ENCODE data around the gene ZNF618.

The ZNF618 gene

GRCh38 chr9:114051706-114052105, 175.6 kb downstream of the ZNF618 start:
- Mint-ChIP-seq H3K36me3 (no peaks in the 10 kb centered on the region), H3K4me3 (no peak overlapping the region)

GRCh38 chr9:114053246-114054005, 177.3 kb downstream of the ZNF618 start:
- Mint-ChIP-seq H3K4me3 (no peak overlapping the region), H3K27ac (no peak overlapping the region), H3K36me3 (no peaks in the 10 kb centered on the region), H3K9me3 (ENCODE audit: low read depth) (no peaks in the 10 kb centered on the region), H3K27me3 (no peaks in the 10 kb centered on the region), H3K4me1 (ENCODE audit: low read depth) (no peaks in the 10 kb centered on the region)

More at GRCh38 chr9:114051706-114052105, 175.6 kb downstream of the ZNF618 start:
- H3K27me3 Mint-ChIP-seq: no peaks in the 10 kb centered on the region
- no peak overlapping the region for H3K27ac Mint-ChIP-seq
- H3K4me1 Mint-ChIP-seq (ENCODE audit: low read depth): no peaks in the 10 kb centered on the region
- H3K9me3 Mint-ChIP-seq (ENCODE audit: low read depth): no peaks in the 10 kb centered on the region

GRCh38 chr9:114054191-114054690, 178.1 kb downstream of the ZNF618 start:
- Mint-ChIP-seq H3K4me3 (no peak overlapping the region), H3K27me3 (no peaks in the 10 kb centered on the region), H3K9me3 (ENCODE audit: low read depth) (no peaks in the 10 kb centered on the region), H3K4me1 (ENCODE audit: low read depth) (no peaks in the 10 kb centered on the region), H3K27ac (no peak overlapping the region), H3K36me3 (no peaks in the 10 kb centered on the region)

GRCh38 chr9:114055061-114055460, 179.0 kb downstream of the ZNF618 start:
- Mint-ChIP-seq H3K27ac (no peak overlapping the region), H3K27me3 (no peaks in the 10 kb centered on the region), H3K4me3 (no peak overlapping the region), H3K4me1 (ENCODE audit: low read depth) (no peaks in the 10 kb centered on the region), H3K9me3 (ENCODE audit: low read depth) (no peaks in the 10 kb centered on the region), H3K36me3 (no peaks in the 10 kb centered on the region)

GRCh38 chr9:114055894-114056293, 179.8 kb downstream of the ZNF618 start:
- Mint-ChIP-seq H3K9me3 (ENCODE audit: low read depth) (no peaks in the 10 kb centered on the region), H3K27ac (no peak overlapping the region), H3K27me3 (no peaks in the 10 kb centered on the region), H3K4me1 (ENCODE audit: low read depth) (no peaks in the 10 kb centered on the region), H3K36me3 (no peaks in the 10 kb centered on the region), H3K4me3 (no peak overlapping the region)

- Mint-ChIP-seq H3K4me1 (ENCODE audit: low read depth) (no peaks in the 10 kb centered on the region), H3K27me3 (no peaks in the 10 kb centered on the region), H3K9me3 (ENCODE audit: low read depth) (no peaks in the 10 kb centered on the region), H3K27ac (no peak overlapping the region), H3K4me3 (no peak overlapping the region), H3K36me3 (no peaks in the 10 kb centered on the region)
Observed at GRCh38 chr9:114056527-114056926, 180.4 kb downstream of the ZNF618 start.

- Mint-ChIP-seq H3K9me3 (ENCODE audit: low read depth) (no peaks in the 10 kb centered on the region), H3K27me3 (peaks cover 4% of the 10 kb centered on the region), H3K27ac (no peak overlapping the region), H3K4me3 (no peak overlapping the region), H3K36me3 (no peaks in the 10 kb centered on the region), H3K4me1 (ENCODE audit: low read depth) (no peaks in the 10 kb centered on the region)
Observed at GRCh38 chr9:114057161-114057885, 181.2 kb downstream of the ZNF618 start.

GRCh38 chr9:114058688-114059046, 182.6 kb downstream of the ZNF618 start:
- Mint-ChIP-seq H3K27me3 (peaks cover 4% of the 10 kb centered on the region), H3K4me1 (ENCODE audit: low read depth) (no peaks in the 10 kb centered on the region), H3K9me3 (ENCODE audit: low read depth) (no peaks in the 10 kb centered on the region), H3K36me3 (no peaks in the 10 kb centered on the region), H3K27ac (no peak overlapping the region), H3K4me3 (no peak overlapping the region)

GRCh38 chr9:114059047-114059803, 183.1 kb downstream of the ZNF618 start:
- no peaks in the 10 kb centered on the region for H3K36me3 Mint-ChIP-seq
- H3K27me3 Mint-ChIP-seq: peaks cover 4% of the 10 kb centered on the region

GRCh38 chr9:114060070-114060469, 184.0 kb downstream of the ZNF618 start:
- Mint-ChIP-seq H3K9me3 (ENCODE audit: low read depth) (no peaks in the 10 kb centered on the region), H3K4me1 (ENCODE audit: low read depth) (no peaks in the 10 kb centered on the region), H3K4me3 (no peak overlapping the region), H3K36me3 (no peaks in the 10 kb centered on the region), H3K27me3 (peaks cover 4% of the 10 kb centered on the region), H3K27ac (no peak overlapping the region)

More at GRCh38 chr9:114059047-114059803, 183.1 kb downstream of the ZNF618 start:
- Mint-ChIP-seq H3K4me1 (ENCODE audit: low read depth) (no peaks in the 10 kb centered on the region), H3K27ac (no peak overlapping the region), H3K9me3 (ENCODE audit: low read depth) (no peaks in the 10 kb centered on the region), H3K4me3 (no peak overlapping the region)

GRCh38 chr9:114060711-114061110, 184.6 kb downstream of the ZNF618 start:
- Mint-ChIP-seq H3K4me1 (ENCODE audit: low read depth) (no peaks in the 10 kb centered on the region), H3K9me3 (ENCODE audit: low read depth) (no peaks in the 10 kb centered on the region)

GRCh38 chr9:114061292-114061691, 185.2 kb downstream of the ZNF618 start:
- Mint-ChIP-seq H3K27ac (no peak overlapping the region), H3K4me3 (no peak overlapping the region), H3K36me3 (no peaks in the 10 kb centered on the region), H3K9me3 (ENCODE audit: low read depth) (no peaks in the 10 kb centered on the region), H3K27me3 (peaks cover 6% of the 10 kb centered on the region), H3K4me1 (ENCODE audit: low read depth) (no peaks in the 10 kb centered on the region)

More at GRCh38 chr9:114060711-114061110, 184.6 kb downstream of the ZNF618 start:
- H3K36me3 Mint-ChIP-seq: no peaks in the 10 kb centered on the region
- H3K4me3 Mint-ChIP-seq: no peak overlapping the region
- H3K27ac Mint-ChIP-seq: no peak overlapping the region
- peaks cover 6% of the 10 kb centered on the region for H3K27me3 Mint-ChIP-seq

- Mint-ChIP-seq H3K9me3 (ENCODE audit: low read depth) (no peaks in the 10 kb centered on the region), H3K27me3 (peaks cover 6% of the 10 kb centered on the region), H3K36me3 (no peaks in the 10 kb centered on the region), H3K4me3 (no peak overlapping the region), H3K27ac (no peak overlapping the region), H3K4me1 (ENCODE audit: low read depth) (no peaks in the 10 kb centered on the region)
Observed at GRCh38 chr9:114061830-114062474, 185.8 kb downstream of the ZNF618 start.

- Mint-ChIP-seq H3K4me1 (ENCODE audit: low read depth) (no peaks in the 10 kb centered on the region), H3K27me3 (peaks cover 6% of the 10 kb centered on the region), H3K9me3 (ENCODE audit: low read depth) (no peaks in the 10 kb centered on the region), H3K27ac (no peak overlapping the region), H3K4me3 (no peak overlapping the region), H3K36me3 (no peaks in the 10 kb centered on the region)
Observed at GRCh38 chr9:114065304-114065703, 189.2 kb downstream of the ZNF618 start.
